Fibroblast of lung (primary cell): ENCODE results near the gene NEBL. TPM values are rescaled to one million over a fixed set of nuclear protein-coding genes. Genes with fewer than 3 reads are reported as not detected.

Experiments
- DNase-seq, 2 donors: peaks; one replicate each; pipeline versions ENCODE4 v3.0.0 to v3.0.0-alpha.2; 2010; ENCODE audit warnings: low read depth in 2 of 2
- H2AFZ ChIP-seq: 2 replicates; pipeline ENCODE4 v1.5.1; 2012; ENCODE audit warnings: low read length, control low read depth, inconsistent platforms
- H3K27ac ChIP-seq: 2 replicates; pipeline ENCODE4 v1.5.1; 2011; ENCODE audit warnings: low read length, control low read depth; ENCODE audit not compliant: insufficient read depth
- H3K27me3 ChIP-seq: 2 replicates; pipeline ENCODE4 v1.5.1; 2011; ENCODE audit warnings: mild to moderate bottlenecking, low read length; ENCODE audit not compliant: control insufficient read depth, insufficient read depth
- H3K36me3 ChIP-seq: 2 replicates; pipeline ENCODE4 v1.5.1; 2011; ENCODE audit warnings: low read length; ENCODE audit not compliant: control insufficient read depth, insufficient read depth
- H3K4me1 ChIP-seq: 2 replicates; pipeline ENCODE4 v1.5.1; 2011; ENCODE audit warnings: low read length; ENCODE audit not compliant: control insufficient read depth, insufficient read depth; ENCODE audit errors: extremely low read depth
- H3K4me2 ChIP-seq: 2 replicates; pipeline ENCODE4 v1.5.1; 2011; ENCODE audit warnings: low read length, control low read depth; ENCODE audit not compliant: insufficient read depth; ENCODE audit errors: extremely low read depth
- H3K4me3 ChIP-seq, 4 experiments: fragments of 200-600 bp in 1 of 4; sonication (generic) in 1 of 4; replicated peaks in 1 of 4; 2 replicates each; pipeline ENCODE4 v1.5.1; 2011 to 2016; ENCODE audit warnings: low read length in 4 of 4, low read depth in 3 of 4, mild to moderate bottlenecking in 3 of 4, control low read depth in 2 of 4, inconsistent platforms in 1 of 4, mixed read lengths in 1 of 4; ENCODE audit not compliant: insufficient read depth in 1 of 4; ENCODE audit errors: control extremely low read depth in 1 of 4
- H3K79me2 ChIP-seq: 2 replicates; pipeline ENCODE4 v1.5.1; 2012; ENCODE audit warnings: mild to moderate bottlenecking, low read length, inconsistent platforms; ENCODE audit not compliant: control insufficient read depth, insufficient read depth
- H3K9ac ChIP-seq: 2 replicates; pipeline ENCODE4 v1.5.1; 2011; ENCODE audit warnings: mild to moderate bottlenecking, low read length, control low read depth; ENCODE audit not compliant: insufficient read depth
- H3K9me3 ChIP-seq: 2 replicates; pipeline ENCODE4 v1.5.1; 2012; ENCODE audit warnings: low read depth, low read length; ENCODE audit not compliant: control insufficient read depth, insufficient read depth
- H4K20me1 ChIP-seq: 2 replicates; pipeline ENCODE4 v1.5.1; 2011; ENCODE audit warnings: low read length; ENCODE audit not compliant: control insufficient read depth, insufficient read depth; ENCODE audit errors: extremely low read depth
- EZH2 ChIP-seq: IDR thresholded peaks from 2 replicates; pipeline ENCODE4 v1.5.1; 2012; ENCODE audit warnings: low read length, control low read depth, mild to moderate bottlenecking; ENCODE audit errors: missing control alignments
- polyA plus RNA-seq, 2 donors: library from polyadenylated mRNA; depleted of rRNA in 1 of 2; stranded (reverse) in 1 of 2; unstranded in 1 of 2; fragments of >200 nt; gene quantifications; 2 replicates each; pipeline ENCODE4 v1.2.1, GENCODE V29; 2011 to 2012; ENCODE audit warnings: missing spikeins in 1 of 2
- total RNA-seq: library from RNA; depleted of rRNA; stranded (reverse); fragments of >200 nt; gene quantifications from 2 replicates; pipeline ENCODE4 v1.2.1, GENCODE V29; 2014
- TF ChIP-seq, protein P1 (sequence below), 2 donors: IDR thresholded peaks in 1 of 2; conservative IDR thresholded peaks in 1 of 2; 1 replicate in 1 of 2; 2 replicates in 1 of 2; pipeline ENCODE4 v1.5.1; 2011 to 2012; ENCODE audit warnings: low read length in 2 of 2, control low read depth in 1 of 2, inconsistent platforms in 1 of 2, low read depth in 1 of 2, mild to moderate bottlenecking in 1 of 2

The NEBL gene
- total and polyA plus RNA-seq, 2 donors (not counting 1 experiment from before 2014, with no cell fraction given), result 0.11 to 0.33 TPM

DNA sequence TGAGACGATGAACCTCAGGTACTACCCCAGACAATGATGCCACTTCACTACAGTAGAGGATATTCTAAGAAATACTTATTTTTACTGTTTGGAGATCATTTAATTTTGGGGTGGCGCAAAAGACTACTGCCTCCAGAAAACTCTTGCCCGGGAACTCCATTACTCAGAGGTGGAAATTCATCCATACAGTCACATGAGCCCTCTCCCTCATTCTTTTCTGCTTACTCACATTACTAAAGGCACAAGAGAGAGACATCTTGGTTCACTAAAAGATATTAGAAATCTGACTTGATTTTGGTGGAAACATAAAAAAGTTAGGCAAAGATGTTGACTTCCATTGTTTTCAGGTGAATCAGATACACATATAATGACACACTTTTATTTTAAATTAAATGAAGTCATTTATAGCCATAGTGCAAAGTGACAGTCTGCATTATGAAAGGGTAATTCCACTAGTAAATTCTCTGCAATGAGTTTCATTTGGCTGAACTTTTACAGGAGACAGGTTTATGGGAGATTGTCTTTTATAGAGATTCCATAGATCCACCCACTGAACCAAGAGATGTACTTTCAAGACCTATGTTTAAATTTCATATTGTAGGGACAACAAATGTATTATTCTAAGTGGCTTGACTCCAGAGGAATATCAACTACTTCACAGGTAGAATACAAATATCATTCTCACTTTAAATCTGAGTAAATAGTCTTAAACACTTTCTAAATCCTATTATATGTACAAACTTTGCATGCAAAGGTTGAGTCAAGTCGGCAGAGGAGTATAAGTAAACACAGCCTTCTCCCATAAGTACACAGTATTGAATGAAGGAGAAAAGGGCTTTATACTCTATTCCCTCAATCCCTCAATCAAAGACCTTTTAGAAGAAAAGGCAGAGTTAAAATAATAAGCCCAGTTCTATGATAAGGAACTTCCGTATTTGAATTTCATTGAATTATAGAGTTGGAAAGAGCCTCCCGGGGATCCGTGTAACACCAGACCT is 18.8 kb downstream of the NEBL start:
- H3K4me3 ChIP-seq, result no peak overlapping the region
- no peaks in the 10 kb centered on the region for H3K4me1 ChIP-seq
- H3K79me2 ChIP-seq, result no peaks in the 10 kb centered on the region
- TF ChIP-seq, protein P1, sequence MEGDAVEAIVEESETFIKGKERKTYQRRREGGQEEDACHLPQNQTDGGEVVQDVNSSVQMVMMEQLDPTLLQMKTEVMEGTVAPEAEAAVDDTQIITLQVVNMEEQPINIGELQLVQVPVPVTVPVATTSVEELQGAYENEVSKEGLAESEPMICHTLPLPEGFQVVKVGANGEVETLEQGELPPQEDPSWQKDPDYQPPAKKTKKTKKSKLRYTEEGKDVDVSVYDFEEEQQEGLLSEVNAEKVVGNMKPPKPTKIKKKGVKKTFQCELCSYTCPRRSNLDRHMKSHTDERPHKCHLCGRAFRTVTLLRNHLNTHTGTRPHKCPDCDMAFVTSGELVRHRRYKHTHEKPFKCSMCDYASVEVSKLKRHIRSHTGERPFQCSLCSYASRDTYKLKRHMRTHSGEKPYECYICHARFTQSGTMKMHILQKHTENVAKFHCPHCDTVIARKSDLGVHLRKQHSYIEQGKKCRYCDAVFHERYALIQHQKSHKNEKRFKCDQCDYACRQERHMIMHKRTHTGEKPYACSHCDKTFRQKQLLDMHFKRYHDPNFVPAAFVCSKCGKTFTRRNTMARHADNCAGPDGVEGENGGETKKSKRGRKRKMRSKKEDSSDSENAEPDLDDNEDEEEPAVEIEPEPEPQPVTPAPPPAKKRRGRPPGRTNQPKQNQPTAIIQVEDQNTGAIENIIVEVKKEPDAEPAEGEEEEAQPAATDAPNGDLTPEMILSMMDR (conservative IDR thresholded peaks at IDR 0.05 in 1 of 2, IDR thresholded peaks at IDR 0.05 in 1 of 2; ENCODE audit: low read depth in 1 of 2, low read length in 2 of 2), result no peak
- TF ChIP-seq EZH2, result no peak
- H4K20me1 ChIP-seq, result no peaks in the 10 kb centered on the region
- DNase-seq, result peak; percentile 46 to 47
- H3K36me3 ChIP-seq, result no peaks in the 10 kb centered on the region
- no peaks in the 10 kb centered on the region for H3K27me3 ChIP-seq
- no peak overlapping the region for H3K4me2 ChIP-seq
- H3K9me3 ChIP-seq, result no peaks in the 10 kb centered on the region
- H2AFZ ChIP-seq, result no peak overlapping the region
- H3K27ac ChIP-seq, result no peak overlapping the region
- no peak overlapping the region for H3K9ac ChIP-seq

DNA sequence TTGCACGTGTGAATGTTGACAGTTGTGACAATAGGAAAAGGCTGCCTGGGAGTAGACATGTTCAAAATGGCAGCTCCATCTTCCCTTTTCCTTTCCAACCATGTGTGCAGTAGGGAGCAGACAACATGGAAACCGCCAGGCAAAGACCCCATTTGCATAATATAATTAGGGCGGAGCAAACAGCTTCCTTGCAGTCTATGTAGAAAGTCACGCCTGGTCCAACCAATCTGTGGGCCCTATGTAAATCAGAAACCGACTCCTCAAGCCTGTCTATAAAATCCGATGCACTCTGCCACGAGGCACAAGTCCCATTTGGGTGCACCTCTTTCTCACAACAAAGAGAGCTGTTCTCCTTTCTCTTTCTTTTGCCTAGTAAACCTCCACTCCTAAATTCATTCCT is 19.6 kb downstream of the NEBL start:
- DNase-seq, result no peak
- no peak overlapping the region for H3K9ac ChIP-seq
- H3K79me2 ChIP-seq, result no peaks in the 10 kb centered on the region
- no peak overlapping the region for H2AFZ ChIP-seq
- H3K9me3 ChIP-seq, result no peaks in the 10 kb centered on the region
- no peaks in the 10 kb centered on the region for H3K27me3 ChIP-seq
- no peak overlapping the region for H3K4me2 ChIP-seq
- no peak overlapping the region for H3K4me3 ChIP-seq
- no peaks in the 10 kb centered on the region for H4K20me1 ChIP-seq
- no peaks in the 10 kb centered on the region for H3K4me1 ChIP-seq
- H3K36me3 ChIP-seq, result no peaks in the 10 kb centered on the region
- H3K27ac ChIP-seq, result no peak overlapping the region
- no peak for TF ChIP-seq EZH2
- TF ChIP-seq, protein P1 (conservative IDR thresholded peaks at IDR 0.05 in 1 of 2, IDR thresholded peaks at IDR 0.05 in 1 of 2; ENCODE audit: low read depth in 1 of 2, low read length in 2 of 2), result no peak

DNA sequence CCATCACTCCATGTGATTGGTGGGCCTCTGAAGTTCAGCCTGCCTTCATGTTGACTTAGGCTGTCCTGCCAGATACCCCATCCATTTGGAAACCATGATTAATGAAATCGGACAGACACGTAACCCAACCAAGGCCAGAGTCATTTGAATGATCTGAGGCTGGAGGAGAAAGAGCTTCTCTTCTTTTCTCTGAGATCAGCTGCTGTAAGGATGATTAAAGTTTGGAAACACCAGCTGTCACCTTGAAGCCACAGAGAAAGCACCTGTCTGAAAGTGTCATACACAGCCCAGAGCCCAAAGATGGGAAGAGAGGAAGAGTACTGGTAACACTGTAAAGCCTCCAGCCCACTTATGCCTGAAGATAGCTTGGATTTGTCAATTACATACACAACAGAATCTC is 22.9 kb downstream of the NEBL start:
- no peak overlapping the region for H3K27ac ChIP-seq
- TF ChIP-seq, protein P1 (conservative IDR thresholded peaks at IDR 0.05 in 1 of 2, IDR thresholded peaks at IDR 0.05 in 1 of 2; ENCODE audit: low read depth in 1 of 2, low read length in 2 of 2), result no peak
- TF ChIP-seq EZH2, result no peak
- DNase-seq, result no peak

More for the DNA sequence above, 22.9 kb downstream of the NEBL start:
- no peak overlapping the region for H3K4me3 ChIP-seq
- H3K79me2 ChIP-seq, result no peaks in the 10 kb centered on the region
- H3K27me3 ChIP-seq, result no peaks in the 10 kb centered on the region
- no peaks in the 10 kb centered on the region for H3K36me3 ChIP-seq
- H2AFZ ChIP-seq, result no peak overlapping the region
- H3K9ac ChIP-seq, result no peak overlapping the region
- no peaks in the 10 kb centered on the region for H4K20me1 ChIP-seq
- H3K4me1 ChIP-seq, result no peaks in the 10 kb centered on the region
- H3K4me2 ChIP-seq, result no peak overlapping the region
- no peaks in the 10 kb centered on the region for H3K9me3 ChIP-seq
